ENCODE data around the gene OLIG3.

Gene OLIG3

DNA sequence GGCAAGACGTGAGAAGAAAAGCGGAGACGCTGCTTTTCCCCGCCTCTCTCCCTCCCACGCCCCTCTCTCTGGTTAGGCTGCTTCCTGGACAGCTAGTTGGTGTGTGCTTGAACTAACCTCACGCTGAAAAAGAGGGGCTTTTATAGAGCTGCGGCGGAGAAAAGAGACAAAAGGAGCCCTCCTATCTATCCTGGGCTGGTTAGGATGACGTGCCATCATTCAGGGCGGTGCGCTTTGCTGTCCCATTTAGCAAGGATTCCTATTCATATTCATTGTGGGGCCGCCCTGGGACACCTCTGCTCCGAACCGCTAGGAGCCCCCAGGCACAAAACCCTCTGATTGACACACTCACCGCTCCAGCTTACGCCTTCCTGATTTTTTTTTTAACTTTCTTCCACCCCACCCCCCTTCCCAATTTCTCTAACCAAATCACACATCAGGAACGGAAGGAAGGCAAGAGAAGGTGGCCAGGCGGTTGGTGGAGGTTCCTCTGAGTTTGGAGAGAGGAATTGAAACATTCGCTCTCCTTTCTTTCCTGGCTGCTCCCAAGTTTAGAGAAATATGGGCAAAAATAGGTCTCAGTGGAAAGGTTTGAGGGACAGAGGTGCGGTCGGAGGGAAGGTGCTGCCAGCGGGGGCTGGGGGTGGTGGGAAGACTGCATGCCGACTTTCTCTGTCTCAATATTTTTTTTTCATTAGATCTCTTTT lies at the start of gene OLIG3:
Gene OLIG3, minus strand, starts transcription at position 114 of the 707 bp plus-strand sequence. CDS start 224 bp downstream, outside the sequence.
- no peak for DNase-seq

DNA sequence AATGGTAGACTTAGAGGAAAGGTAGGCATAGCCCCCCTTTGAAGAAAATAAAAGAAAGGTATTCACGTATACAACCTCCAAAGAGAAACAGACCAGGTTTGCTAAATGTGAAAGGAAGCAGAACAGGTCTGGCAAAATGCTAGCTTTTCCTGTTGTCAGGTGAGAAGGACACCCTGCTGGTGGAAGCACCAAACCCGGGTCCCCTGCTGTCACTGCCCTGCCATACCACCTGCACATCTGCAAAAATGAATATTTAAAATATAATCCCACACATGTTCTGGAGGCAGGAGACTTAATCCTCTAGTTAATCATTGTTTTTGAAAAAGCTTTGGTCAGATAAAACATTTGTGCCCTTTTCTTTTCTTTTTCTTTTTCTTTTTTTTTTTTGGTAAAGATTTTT lies 48.9 kb upstream of the OLIG3 start:
- no peak for DNase-seq

DNA sequence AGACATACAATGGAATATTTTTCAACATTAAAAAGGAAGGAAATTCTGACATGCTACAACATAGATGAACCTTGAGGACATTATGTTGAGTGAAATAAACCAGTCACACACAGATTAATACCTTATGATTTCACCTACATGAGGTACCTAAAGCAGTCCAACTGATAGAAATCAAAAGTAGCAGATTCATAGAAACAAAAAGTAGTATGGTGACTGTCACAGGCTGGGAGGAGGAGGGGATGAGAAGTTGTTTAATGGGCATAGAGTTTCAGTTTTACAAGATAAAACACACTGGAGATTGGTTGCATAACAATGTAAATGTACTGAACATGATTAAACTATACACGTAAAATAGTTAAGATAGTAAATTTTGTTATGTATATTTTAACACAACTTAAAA lies 48.5 kb upstream of the OLIG3 start:
- DNase-seq: no peak

DNA sequence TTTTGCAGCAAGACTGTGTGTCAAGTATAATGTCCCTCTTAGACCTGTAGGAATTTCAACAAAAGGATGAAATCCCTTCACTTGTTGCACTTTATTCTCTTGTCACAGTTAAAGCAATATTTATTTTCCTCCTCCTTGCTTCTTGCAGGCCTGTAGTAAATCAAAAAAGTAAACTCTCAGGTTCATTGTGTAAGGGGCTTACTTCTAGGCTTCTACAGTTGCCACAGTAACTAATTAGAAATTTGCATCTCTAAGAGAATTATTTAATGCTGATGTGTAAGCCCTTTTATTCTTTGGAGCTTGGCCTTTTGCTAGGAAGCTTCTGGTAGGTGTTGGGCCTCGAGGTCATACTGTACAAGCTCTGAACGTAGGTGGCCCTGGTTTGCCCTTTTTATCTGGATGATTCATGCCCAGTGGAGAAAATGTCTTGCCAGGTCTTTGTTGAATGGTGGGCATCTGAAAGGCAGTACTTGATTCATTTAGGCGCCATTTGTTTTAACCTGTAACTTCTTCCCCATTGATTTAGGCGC lies 47.4 kb upstream of the OLIG3 start:
- no peak for DNase-seq

DNA sequence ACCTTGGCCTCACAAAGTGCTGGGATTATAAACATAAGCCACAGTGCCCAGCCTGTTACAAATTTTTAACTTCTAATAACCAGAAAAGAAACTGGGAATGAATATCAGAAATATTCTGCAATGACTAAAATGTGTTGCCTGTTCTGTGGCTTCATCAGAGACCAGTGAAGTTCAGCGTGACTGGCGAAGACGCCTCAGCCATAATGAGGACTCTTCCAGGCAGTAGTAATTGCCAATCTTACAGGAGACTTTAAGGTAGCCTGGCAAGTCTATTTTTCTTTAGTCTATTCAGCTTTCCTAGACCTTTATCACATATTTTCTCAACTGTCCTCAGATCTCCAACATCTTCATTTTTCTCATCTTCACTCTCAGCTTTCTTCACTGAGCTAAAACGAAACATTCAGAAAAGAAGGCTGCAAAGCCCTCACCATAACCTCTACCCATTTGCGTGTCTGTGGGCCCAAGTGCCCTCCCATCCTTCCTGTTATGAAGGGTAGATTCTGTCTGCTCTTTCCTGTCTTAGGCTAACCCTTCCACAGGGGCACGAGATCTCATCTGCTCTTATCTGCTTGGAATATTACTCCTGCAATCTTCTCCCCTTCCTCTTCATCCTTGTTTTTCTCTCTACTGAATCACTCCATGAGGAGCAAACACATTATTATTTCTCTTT lies 42.0 kb upstream of the OLIG3 start:
- DNase-seq: no peak

DNA sequence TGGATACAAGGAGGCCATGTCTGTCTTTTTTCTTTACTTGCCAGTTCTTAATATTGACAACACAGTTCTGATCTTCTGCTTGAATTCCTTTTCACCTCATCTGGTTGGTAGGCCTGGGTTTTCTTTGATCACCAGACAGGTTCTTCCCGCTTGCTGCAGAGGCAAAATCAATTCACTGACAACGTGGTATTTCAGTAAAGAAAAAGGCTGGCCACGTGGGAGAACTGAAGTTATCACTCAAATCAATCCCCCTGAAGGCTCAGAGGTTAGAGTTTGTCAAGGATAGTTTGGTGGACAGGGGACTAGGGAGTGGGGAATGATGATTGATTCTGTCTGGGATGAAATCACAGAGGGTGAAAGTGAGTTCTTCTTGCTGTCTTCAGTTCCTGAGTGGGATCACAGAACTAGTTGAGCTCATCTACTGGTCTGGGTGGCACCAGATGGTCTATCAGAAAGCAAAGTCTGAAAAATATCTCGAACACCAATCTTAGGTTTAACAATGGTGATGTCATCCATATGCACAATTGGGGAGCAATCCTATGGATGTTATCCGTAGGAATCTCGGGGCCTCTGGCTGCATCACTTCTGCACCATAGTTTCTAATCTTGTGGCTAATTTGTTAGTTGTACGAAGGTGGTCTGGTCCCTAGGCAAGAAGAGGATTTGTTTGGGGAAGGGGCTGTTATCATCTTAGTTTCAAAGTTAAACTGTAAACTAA lies 37.3 kb upstream of the OLIG3 start:
- DNase-seq: no peak

DNA sequence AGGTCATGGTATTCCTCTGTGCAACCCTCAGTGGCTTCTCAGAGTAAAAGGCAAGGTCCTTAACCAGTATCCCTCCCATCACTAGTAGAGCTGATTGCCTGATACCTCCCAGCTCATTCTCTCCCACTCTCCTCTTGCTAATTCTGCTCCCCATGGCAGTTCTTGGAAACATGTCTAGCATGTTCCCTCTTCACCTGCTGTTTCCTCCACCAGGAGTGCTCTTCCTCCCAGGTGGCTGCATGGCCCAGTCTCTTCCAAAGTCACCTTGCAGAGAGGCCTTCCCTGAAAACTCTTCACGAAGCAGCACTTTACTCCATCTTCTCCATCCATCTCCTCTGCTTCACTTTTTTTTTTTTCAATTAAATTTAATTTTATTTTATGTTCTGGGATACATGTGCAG lies 36.2 kb upstream of the OLIG3 start:
- no peak for DNase-seq

DNA sequence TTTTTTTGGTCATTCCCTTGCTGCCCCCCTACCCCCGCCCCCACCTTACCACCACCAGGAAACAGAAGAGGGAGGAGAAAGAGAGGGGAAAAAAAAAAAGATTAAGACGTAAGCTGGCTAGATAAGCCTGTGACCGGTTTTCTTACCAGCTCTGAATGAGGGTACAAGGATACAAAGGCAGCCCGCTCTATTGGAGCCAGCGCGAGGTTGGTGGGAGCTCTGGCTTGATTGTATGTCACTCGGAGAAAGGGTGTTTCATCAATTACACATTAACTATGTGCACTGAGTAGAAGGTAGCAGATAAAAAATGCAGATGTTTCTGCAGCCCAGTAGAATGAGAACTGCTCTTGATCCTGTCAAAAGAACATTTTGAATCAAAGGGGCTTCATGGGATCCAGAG lies 28.6 kb upstream of the OLIG3 start:
- no peak for DNase-seq

DNA sequence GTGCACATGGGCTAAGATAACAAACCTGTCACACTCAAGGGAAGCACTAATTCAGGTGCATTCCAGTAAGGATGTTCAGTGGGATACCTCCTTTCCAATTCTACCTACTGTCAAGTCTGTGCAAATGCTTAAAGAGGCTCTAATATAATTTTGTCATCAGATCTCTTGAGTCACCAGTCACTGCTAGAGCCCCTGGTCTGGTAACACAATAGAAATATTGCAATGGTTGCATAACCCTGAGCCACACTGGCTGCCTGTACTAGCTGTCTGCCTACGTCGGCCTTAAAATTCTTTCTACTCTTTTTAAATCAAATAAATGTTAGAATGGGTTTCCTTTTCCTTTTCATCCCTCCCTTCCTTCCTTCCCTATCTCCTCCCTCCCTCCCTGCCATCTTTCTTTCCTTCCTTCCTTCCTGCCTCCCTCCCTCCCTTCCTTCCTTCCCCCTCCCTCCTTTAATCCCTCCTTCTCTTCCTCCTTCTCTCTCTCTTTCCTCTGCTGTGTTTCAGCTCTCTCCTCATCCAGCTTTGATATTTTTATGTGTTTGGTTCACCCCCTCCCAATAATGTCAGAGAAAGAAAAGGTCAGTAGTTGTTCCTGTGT lies 28.1 kb upstream of the OLIG3 start:
- DNase-seq: no peak

DNA sequence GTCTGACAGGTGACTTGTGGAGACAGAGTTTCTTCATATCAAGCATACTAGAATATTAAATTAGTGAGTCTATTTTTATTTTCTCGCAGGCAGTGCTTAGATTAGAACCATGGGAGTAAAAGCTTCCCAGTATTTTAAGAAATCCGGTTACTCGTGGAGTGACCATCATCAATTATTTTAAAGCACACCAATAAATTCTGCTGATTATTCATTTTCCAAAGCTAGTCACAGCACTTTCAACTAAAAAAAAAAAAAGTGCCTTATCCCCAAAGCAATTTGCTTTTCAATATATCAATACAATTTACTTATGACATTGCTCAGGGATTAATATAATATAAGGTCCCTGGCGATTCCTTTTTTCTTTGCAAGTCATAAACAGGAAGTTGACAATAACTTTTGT lies 26.3 kb upstream of the OLIG3 start:
- DNase-seq: no peak

DNA sequence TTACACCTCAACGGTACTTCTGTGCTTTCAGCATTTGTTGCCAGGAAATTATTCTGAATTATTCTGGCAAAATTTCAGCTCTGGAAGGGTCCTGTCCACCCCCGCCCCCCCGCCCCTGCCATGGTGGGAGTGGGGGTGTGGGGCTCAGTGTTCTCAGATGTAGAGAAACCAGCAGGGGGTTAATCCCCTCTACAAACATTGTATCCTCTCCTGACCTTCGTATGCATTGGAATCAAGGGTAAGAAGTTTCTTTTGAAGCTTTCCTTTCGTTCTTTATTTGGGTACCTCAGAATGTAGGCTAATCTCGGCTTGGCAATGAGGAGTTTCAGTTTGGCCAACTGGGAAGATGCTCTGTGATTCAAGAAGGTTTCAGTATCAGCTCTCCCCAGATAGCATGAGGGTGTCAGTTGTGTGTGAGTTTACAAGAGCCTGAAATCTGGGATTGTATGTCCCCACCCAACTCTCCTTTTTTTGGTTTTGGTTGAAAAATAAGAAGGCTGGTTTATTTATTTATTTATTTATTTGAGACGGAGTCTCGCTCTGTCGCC lies 25.5 kb upstream of the OLIG3 start:
- no peak for DNase-seq

DNA sequence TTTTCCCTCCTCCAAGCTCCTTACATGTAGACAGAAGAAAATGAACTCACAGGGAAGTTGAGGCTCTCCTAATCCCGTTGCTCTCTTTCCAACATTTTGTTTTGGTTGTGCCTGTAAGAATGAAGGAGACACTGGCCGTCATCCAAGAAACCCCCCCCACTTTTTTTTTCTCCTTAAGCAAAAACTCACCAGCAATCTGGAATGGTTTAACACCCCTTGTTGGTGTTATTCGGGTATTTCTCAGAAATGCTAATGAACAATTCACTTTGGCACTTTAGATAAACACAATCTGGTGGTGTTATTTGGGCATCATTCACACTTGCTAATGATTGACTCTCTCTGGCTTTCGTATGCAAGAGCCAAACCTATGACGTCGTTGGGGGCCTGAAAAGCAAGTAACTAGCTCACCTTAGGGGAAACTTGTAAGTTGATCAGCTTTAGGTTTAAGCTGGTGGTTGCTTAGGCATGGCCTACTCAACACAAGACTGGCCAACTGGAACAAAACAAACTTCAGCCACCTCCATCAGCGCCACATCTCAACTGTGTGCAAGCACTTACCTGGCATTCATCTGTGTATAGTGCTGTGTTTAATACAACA lies 24.3 kb upstream of the OLIG3 start:
- DNase-seq: no peak

DNA sequence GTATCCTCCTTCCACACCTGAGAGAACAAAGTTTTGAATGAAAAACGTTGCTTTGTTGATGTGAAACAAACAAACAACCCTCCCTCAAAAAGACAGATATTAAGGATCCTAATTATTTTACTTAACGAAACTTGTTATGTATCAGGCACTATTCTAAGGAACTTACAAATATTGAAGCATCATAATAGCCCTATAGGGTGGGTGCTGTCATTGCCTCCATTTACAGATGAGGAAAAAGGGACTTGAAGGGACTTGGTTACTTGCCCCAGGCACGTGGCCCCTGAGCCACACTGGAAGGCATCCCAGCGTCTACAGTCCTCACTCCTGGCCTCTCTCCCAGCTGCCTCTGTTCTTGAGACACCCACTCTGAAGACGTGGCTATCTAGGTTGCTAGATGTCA lies 20.2 kb upstream of the OLIG3 start:
- no peak for DNase-seq

DNA sequence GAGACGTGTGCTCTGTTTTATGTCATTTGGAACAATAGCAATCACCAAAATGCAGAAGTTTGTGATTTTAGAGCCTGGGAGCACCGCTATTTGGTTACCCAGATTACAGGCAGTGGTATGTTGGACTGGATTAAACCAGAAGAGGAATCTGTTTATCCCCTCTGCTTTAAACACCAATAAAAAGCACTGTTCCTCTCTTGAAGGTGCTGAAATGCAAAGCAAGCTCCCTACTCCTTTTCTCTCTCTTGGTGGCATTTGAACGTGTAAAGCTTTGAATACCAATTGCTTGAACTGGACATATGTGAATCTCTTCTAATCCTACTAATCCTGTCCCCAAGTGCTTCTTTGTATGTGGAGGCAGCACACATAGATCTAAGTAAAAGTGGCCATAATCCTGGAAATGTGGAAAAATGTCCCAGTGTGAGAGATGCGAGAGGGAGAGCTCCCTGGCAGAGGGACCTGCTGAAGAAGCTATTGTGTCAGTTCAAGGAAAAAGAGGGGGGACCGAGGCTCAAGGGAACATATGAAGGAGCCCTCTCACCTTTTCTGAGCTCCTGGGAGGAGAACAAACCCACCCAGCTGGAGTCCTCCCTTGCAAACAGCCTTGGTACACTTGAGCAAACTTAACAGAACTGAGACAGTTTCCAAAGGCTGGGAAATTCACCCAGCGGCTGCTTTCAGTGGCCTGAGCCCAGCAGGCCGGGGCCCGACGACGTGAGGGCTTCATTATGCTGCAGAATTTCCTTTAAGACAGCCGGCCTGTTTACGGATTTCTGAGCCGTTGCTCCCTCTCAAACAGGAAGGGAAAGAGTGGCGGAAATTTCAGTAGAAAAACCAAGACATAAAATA lies 18.8 kb upstream of the OLIG3 start:
- no peak for DNase-seq

DNA sequence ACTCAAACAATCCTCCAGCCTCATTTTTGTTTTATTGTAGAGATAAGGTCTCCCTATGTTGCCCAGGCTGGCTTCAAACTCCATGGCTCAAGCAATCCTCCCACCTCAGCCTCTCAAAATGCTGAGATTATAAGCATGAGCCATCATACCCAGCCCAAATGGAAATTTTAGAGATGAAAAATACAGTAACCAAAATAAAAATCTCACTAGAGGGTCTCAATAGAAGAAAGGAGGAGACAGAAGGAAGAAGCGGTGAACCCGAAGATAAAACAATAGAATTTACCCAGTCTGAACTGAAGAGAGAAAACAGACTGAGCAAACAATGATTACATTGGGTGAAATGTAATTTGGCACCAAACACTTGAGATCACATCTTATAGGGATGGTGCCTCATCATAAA lies 16.7 kb upstream of the OLIG3 start:
- DNase-seq: no peak

DNA sequence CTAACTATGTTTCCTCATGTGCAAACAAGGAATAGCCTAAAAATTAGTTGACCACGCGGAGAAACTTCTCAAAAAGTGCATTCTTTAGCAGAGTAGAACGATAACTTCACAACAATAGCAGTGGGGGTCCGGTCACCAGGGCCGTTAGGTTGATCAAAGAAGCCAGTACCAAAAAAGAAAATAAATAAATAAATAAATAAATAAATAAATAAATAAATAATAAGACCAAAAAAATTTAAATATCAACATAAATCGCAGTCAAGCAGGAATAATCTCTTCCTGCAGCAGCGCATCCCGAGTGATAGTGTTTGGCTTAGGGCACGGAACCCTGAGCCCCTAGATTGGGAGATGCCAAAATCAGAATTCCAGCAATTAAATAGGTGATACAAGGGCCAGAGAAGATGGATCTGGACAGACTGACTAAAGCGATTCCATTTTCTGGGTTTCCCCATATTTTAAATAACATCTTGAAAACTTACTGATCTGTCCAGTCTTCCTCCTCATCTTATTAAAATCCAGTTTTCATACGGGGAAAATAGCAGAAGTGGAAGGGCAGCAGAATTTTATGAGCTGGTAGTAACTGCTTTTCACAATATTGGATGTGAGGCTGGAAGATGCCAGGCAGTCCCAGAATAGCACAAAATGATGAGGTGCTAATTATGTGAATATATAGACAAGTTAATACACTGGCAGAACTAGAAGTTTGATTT lies 4.4 kb upstream of the OLIG3 start:
- DNase-seq: no peak

DNA sequence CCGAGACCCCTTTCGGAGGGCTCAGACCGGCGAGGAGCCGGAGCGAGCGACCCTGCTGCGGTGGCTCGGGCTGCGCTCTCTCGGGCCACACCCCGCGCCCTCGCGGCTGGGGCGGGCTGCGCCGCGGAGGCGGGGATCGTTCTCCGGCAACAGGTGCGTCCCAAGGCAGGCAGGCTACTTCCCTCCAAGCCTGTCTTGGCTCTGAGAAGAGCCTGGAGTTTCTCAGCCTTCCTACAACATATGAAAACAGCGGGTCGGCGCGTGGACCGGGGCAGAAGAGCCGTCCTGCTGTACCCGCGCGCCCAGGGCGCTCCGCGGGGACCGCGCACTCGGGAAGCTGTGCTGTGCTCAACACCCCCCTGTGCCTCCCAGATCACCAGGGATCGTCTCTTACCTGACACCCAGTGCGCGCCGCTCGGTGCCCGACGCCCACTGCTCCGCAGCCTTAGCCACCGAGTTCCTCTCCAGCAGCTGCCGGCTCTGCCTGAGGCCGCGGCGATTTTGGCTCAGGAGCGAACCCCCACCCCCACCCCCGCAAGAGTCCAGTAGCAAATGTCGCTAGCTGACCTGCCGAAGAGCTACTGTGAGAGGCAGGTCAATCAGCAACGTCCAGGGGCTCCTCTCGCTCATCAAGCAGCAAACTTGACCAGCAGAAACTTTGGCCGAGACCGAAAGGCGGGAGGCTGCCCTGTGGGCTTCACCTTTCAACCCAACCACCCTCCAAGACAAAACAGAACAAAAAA lies 3.7 kb upstream of the OLIG3 start:
- no peak for DNase-seq

DNA sequence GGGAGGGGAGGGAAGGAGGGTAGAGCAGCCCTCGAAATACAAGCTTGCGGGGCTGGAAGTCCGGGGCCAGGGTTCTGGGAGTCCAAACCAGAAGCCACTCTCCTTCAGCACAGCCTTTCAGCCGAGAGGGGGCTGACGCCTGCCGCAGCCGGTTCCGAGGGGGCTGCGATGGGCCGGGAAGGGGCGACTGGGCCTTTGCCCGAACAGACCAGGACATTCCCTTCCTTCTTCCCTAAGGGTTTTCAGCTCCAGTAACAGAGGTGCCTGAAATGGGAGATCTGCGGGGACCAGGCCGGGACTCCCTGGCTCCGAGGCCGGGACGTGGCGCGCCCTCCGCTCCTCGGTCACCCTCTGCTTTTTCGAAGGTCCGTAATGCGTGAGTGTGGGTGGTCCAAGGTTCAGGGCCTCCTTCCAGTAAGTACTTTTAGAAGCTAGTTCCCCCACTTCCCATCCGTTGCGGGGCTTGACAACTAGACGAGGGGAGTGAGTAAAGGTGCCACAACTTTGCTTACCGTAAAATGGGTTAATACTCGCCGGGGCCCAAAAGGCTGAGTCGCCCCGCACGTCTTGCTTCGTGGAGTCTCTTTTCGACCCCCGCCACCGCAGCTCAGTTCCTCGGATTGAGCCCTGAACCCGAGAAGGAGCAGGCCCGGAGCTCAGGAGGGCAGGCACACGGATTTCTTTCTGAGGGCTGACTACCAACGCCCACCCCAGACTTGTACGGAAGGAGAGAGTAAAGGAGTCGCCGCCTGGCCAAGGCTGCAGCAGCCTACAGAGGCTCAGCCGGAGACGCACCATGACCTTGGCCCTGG lies 2.9 kb upstream of the OLIG3 start:
- DNase-seq: no peak

DNA sequence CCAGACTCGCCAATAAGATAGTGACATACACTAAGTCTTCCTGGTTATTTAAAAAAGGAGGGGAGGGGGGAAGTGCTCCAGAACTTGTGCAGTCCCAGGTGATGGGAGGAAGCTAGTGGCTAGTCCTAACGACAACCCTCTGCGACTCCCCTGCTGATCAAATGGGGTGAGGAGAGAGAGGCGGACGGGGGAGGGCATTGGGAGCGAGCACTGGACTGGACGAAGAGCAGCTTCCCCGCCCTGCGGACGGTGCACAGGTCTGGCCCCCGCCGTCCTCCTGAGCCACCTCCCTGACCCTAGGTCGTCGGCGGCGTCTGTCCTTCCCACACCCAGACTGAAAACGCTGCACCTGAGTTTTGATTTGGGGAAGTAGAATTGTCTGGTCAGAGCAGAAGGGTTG lies 2.2 kb upstream of the OLIG3 start:
- DNase-seq: no peak
